ENCODE data around the gene SNED1.
"Not testable (repeated sequence)": the region's sequence is repeated elsewhere in the genome, so short reads cannot be mapped to it uniquely, and the experiment has no call there.

Gene SNED1

GRCh38 chr2:241088376-241088775 lies 90.0 kb downstream of the SNED1 start:
- no peak for FAIRE-seq

GRCh38 chr2:241088791-241089732 lies 90.6 kb downstream of the SNED1 start:
- FAIRE-seq: no peak

DNA sequence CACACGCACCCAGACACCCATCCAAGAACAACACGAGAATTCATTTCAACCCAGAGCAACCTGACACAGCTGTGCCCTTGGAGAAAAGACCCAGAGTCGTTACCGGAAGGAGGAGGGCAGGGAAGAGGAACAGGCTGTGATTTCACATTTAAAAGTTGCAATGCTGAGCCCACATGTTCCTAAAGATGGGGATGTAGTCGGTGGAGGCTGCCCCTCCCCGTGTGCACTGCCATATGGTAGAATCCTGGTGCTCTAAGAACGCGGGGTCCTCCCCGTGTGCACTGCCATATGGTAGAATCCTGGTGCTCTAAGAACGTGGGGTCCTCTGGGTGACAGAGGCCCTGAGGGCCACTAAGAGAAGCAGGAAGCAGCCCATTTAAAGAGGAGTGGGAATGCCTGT lies 92.8 kb downstream of the SNED1 start:
- no peak for FAIRE-seq

DNA sequence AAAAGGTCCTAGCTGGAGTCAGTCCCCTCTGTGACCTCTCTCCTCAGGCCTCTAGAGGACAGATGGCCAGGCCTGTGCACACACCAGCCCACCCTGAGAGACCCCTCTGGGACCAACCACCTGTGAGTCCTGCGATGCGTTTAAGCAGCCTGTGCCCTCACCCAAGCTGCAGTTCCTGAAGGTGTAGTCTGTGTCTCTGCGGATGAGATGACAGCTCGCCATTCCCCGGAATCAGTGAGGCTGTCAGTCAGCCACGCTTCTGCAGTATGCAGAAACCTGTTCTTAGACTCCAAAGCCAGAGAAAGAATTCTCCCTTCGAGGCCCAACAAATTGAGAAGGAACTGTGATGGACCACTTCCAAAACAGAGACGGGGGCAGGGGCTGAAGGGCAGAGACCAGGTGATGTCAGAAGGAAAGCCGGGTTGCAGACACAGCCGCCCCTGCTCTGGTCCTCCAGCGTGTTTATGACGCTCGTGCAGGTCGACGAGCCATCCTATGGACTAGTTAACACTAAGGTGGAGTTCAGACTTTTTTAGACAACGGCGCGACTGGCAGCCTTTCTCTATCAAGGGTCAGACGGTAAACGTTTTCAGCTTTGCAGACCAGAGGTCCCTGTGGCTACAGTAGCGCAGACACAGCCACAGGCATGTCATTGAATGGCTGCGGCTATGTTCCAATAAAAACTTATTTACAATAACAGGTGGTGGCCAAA lies 93.5 kb downstream of the SNED1 start:
- no peak for FAIRE-seq

DNA sequence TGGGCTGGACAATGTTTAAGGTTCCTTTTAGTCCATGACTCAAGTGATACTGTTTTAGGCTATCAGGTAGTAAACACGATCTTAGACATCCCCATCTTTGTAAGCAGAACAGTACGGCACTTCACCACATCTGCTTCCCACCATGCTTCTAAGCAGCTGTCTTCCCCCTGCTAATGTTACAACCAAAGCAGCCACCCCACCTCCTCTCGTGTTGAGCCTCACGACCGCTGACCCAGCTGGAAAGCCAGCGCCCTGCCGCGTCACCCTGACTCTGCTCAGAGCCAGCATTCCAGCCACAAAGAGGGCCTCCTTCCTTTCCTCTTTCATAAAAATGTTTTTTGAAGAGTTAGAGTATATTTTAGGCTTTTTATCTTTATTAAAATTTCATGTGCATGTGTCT lies 94.3 kb downstream of the SNED1 start:
- no peak for FAIRE-seq

GRCh38 chr2:241093133-241093781 lies 94.8 kb downstream of the SNED1 start:
- FAIRE-seq: not testable (repeated sequence)

- FAIRE-seq: no peak
These were observed 95.8 kb downstream of the SNED1 start for GRCh38 chr2:241094172-241094571.

GRCh38 chr2:241094924-241095420 lies 96.6 kb downstream of the SNED1 start:
- no peak for FAIRE-seq

DNA sequence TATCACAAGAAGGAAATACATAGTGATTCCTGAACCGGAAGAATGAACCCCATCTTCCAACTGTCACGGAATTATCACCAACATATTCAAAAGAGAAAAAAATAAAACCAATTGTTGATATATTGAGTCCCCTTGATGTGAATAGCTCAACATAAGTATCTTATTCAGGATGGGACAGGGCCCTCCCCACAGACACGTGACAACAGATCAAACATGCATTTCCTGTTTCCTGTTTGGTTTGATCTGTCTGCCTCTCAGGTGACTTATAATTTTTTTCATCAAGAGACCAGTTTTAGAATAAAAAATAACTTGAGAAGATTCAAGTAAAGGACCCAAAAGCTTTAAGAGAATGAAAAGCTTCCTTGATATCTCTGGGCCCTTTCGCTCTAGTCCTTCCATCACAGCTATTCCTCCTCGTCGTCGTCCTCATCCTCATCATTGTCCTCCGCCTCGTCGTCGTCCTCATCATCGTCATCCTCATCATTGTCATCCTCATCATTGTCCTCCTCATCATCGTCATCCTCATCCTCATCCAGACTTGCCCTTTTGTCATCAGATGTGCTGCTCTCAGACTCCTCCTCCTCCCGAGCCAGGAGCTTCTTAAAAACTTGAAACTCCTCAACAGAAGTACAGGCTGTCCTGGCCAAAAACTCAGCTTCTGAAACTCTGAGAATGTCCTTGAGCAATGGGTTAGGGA lies 97.3 kb downstream of the SNED1 start:
- no peak for FAIRE-seq

DNA sequence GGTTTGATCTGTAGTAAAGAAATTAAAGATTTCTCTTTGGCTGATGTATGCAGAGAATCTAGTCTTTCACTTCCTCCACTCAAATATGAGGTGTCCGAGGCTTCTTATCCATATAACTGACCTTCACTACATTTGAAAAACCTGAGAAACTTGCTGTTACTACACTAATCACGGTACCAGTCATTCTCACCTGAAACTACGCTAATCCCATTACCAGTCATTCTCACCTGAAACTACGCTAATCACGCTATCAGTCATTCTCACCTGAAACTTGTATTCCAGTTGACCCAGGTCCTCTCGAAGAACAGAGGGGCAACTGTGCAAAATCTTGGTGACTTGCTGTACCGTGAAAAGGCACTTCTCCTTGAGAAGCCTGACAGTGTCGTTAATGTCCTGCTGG lies 98.6 kb downstream of the SNED1 start:
- no peak for FAIRE-seq

GRCh38 chr2:241099246-241099645 lies 100.8 kb downstream of the SNED1 start:
- FAIRE-seq: no peak

DNA sequence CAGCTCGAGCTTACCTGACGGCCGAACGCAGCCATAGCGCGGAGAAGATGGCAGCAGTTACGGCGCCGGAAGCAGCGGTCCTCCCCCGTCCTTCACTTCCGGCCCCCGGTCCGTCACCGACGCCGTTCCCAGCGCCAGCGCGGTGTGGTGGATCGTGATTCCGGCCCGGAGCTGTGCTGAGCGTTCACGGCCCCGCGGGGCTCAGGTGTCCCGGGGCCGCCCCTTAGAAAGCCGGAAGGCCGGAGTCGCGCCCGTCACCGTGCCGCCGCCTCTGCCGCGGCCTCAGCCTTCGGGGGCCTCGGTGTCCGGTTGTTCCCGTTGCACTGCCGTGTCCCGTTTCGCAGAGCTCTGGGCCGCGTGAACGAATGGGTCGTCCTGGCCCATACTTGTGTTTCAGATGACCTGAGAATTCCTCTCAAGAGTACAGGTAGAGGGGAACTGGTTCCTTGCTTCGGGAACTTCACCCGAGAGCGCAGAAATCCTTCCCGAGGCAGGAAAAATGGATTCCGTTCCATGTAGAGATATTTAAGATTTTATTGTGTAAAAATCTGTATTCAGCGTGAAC lies 103.9 kb downstream of the SNED1 start, which contains the start of gene MTERF4:
TSS of gene MTERF4 (minus strand) at position 49 of the 565 bp plus-strand sequence. CDS start at position 35, 14 bp downstream.
- no peak for FAIRE-seq

DNA sequence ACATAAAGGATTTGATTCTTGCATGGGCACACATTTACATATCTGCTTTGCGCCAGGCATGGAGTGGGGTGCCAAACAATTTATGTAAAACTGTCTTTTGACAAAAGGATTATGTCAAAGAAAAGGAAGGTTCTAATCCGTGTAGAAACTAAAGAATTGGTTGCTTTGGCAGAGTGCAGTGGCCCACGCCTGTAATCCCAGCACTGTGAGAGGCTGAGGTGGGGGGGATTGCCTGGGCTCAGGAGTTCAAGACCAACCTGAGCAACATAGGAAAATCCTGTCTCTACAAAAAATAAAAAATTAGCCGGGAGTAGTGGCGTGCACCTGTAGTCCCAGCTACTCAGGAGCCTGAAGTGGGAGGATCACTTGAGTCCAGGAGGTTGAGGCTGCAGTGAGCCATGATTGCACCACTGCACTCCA lies 104.8 kb downstream of the SNED1 start:
- FAIRE-seq: no peak

- not testable (repeated sequence) for FAIRE-seq
These were observed 106.2 kb downstream of the SNED1 start for GRCh38 chr2:241104611-241105010.

- no peak for FAIRE-seq
These were observed 107.2 kb downstream of the SNED1 start for GRCh38 chr2:241105641-241106040.

- no peak for FAIRE-seq
These were observed 108.8 kb downstream of the SNED1 start for GRCh38 chr2:241107031-241107783.

DNA sequence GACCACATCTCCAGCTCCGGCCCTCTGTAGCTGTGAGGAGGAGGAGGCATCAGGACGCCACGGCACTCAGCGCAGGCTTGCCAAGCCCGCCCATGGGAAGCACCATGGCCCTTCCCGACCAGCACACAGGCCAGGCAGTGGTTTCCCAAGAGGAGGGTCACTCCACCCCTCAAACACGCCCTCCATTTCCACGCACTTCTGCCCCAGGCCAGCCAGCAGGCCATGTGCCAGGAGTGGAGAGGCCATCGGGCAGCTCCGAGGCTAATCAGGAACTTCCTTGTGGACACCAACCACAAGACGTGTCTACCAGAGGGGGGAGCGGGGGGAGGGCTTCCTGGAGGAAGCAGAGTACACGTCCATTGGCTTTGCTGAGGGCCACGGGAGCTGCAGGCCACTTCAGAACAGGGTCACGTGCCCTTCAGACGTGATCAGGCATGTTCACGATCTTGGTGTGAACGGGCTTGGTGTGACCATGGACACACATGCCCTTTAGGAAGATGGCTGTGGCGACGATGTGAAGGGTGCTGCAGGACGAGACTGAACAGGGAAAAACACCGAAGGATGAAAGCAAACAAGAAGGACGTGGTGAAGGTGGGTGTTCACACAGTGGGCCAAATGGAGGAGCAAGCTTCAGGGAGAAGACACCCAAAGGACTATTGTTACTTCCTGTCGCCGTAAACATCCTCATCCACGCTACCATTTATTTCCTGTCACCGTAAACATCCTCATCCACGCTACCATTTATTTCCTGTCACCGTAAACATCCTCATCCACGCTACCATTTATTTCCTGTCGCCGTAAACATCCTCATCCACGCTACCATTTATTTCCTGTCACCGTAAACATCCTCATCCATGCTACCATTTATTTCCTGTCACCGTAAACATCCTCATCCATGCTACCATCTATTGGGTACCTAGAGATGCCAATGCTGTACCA lies 110.1 kb downstream of the SNED1 start:
- no peak for FAIRE-seq

DNA sequence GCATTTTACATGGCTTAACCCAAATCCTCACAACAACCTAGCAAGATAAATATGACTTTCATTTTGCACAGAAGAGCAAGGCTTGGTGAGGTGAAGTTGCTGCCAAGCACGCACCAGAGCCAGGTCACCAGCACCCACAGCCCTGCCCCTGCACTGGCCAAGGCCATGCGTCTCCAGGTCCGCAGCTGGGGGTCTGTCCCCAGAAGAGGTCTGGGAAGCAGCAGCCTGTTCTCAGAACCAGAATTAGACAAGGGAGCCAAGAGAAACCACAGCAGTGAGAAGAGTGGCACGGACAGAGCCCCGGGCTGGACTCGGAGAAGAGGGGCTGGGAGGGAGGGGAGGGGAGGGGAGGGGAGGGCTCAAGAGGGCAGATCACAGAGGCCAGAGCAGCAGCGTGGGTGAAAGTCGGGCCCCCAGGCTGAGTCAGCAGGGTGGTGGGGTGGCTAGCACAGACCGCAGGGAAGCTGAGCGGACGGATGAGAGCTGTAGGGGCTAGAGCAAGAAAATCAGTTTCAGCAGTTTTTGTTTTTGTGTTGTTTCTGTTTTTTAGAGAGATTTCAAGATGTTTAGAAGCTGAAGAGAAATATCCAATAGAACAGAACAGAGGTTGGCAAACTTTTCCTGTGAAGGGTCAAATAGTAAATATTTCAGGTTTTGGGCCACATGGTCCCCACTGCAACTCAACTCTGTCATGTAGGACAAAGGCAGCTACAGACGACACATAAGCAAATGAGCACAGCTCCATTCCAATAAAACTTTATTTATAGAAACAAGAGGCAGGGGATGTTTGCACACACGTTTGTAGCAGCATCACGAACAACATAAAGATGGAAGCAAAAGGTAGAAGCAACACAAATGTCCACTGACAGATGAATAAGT lies 111.0 kb downstream of the SNED1 start:
- no peak for FAIRE-seq

GRCh38 chr2:241110089-241110606 lies 111.7 kb downstream of the SNED1 start:
- no peak for FAIRE-seq

Measured in TTC549 (cell line).